NCI-H1417 (cell line): ENCODE results near the gene PLSCR1.
"Not testable (repeated sequence)": the region's sequence is repeated elsewhere in the genome, so short reads cannot be mapped to it uniquely, and the experiment has no call there.

Experiments used
- DNase-seq, 3 experiments: peaks; one replicate each; lab custom pipeline; 2025; lab: John Stamatoyannopoulos, UW

Gene PLSCR1

DNA sequence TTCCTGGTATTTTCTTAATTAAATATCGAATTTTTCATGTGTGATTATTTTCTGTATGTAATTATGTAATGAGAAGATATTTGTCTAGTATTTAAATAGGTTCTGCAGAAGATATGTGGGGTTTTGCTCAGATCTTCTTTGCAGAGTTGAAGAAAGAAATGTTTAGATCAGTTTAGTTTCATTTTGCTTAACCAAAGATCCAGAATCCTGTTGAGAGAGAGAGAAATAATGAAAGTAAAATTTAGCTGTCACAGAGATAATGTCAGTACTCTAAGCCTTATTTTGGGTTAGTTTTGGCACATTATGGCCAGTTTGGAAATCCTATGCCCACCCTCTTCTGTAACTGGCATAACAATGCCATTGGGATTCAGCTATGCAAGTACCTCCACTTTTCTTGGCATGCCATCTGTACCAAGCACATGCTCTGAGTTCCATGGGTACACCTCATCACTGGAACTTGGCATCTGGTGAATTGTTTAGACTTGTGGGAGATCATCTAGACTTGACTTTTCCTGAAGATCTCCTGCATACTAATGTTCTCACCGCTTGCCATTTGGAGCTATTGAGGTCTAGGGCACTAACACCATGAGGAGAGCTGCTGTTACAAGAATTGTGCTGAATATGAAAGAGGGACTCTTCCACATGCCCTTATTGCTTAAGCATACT lies 30.9 kb downstream of the PLSCR1 start:
- no peak for DNase-seq

DNA sequence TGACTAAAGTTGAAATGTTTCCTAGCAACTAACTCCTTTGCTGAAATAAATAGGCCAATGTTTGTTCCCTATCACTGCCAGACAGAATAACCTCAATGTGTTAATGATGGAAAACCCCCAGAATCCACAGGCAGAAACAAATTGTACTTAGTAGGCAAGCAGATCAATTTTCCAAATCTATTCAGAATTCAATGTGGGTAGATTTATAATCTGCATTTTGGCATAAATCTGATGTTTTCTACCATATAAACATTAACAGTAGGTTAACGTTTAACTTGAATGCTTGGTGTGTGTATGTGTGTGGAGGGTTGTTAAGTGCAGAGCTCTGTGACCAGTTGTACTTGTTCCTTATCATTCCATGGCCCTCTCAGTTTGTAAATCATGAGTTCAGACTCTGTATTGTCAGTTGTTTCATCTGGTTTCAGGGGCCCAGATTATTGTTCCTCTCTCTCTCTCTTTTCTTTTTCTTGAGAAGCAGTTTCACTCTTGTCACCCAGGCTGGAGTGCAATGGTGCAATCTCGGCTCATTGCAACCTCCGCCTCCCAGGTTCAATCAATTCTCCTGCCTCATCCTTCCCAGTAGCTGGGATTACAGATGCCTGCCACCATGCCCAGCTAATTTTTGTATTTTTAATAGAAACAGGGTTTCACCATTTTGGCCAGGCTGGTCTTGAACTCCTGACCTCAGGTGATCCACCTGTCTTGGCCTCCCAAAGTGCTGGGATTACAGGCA lies 32.8 kb downstream of the PLSCR1 start:
- DNase-seq: no peak

DNA sequence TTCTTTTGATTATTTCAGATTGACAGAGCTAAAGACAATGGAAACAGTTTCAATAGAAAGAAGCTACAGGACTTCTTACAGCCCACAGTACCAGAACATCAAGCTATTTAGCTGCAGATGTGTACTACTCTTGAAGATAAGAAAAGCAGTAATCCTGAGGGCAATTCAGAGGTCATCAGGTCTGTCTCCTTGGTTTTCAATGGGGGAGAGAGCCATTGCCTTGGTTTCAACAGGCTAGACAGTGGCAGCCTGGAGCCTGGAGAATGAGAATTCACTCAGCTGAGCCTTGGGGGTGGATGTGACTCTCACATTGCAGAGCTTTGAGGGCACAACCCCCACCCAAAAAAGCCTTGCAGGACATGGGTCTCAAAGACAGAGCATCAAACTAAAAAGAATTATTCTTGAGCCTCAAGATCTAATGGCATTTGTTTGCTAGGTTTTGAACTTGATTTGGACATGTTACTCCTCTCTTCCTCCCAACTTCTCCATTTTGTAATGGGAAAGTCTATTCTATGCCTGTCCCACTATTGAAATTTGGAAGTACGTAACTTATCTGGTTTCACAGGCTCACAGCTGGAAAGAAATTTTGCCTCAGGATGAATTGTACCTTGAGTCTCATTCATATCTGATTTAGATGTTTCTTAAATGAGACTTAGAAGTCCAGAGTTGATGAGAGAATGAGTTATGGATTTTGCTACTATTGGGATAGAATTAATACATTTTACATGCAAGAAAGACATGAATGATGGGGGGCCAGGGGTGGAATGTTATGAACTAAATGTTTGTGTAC lies 36.9 kb downstream of the PLSCR1 start:
- DNase-seq: no peak

DNA sequence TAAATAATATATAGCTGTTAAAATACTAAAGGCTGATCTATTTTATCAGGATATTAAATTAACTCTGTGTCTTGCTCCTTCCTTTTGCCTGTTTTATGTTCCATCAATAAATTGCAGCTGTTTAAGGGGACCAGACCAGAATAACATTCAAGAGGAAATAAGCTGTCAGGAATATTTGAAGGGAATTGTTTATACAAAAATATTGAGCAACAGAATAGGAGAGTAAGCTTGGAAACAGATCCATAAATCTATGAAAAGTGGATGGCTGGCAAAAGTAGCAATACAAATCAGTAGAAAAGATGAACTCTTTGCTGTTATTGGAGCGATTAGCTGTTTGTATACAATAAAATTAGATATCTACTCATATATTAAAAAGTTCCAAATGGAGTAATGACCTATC lies 38.9 kb downstream of the PLSCR1 start:
- DNase-seq: no peak

DNA sequence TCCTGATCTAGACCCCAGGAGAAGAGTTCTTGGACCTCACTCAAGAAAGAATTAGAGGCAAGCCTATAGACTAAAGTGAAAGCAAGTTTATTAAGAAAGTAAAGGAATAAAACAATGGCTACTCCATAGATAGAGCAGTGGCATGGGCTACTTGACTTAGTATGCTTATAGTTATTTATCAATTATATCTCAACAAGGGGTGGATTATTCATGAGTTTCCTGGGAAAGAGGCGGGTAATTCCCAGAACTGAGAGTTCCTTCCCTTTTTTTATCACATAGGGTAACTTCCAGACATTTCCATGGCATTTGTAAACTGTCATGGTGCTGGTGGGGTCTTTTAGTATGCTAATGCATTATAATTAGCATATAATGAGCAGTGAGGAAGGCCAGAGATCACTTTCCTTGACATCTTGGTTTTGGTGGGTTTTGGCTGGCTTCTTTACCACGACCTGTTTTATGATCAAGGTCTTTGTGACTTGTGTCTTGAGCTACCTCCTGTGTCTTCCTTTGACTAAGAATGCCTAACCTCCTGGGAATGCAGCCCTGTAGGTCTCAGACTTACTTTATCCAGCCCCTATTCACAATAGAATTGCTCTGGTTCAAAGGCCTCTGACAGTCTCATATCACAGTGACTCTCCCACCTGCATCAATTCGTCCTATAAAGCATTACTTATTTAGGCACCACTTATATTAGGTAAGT lies 39.8 kb downstream of the PLSCR1 start:
- DNase-seq: no peak

DNA sequence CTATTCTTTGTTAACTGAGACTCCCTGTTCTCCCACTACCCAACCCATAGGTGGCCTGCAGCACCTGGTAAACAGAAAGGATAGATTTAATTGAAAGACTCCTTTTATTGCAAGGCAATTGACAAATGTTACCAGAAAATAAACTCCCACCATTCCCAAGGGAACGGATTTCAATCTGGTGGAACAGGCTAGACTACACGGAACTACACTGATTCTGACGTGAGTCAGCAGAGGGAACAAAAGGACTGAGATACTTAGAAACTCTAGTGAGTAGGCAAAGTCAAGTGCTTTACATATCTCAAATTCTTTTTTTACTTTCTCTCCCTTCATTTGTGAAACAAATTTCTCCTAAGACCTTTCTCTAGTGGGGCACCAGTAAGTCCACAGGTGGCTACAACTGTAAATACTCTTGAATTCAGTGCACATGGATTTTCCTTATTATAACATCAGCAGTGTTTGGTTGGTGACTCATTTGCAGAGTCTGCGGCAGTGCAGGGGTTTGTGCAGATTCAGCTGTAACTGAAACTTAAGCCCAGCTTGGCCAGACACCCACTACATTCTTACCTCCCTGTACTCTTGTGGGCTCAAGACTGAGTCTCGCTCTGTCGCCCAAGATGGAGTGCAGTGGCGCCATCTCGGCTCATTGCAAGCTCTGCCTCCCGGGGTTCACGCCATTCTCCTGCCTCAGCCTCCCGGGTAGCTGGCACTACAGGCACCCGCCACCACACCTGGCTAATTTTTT lies 40.8 kb downstream of the PLSCR1 start:
- peak in 2 of 3 experiments; percentile 9 to 36 for DNase-seq

GRCh38 chr3:146502887-146503460 lies 41.4 kb downstream of the PLSCR1 start:
- no peak for DNase-seq

- no peak for DNase-seq
Measured at GRCh38 chr3:146501752-146502151, 42.7 kb downstream of the PLSCR1 start.

DNA sequence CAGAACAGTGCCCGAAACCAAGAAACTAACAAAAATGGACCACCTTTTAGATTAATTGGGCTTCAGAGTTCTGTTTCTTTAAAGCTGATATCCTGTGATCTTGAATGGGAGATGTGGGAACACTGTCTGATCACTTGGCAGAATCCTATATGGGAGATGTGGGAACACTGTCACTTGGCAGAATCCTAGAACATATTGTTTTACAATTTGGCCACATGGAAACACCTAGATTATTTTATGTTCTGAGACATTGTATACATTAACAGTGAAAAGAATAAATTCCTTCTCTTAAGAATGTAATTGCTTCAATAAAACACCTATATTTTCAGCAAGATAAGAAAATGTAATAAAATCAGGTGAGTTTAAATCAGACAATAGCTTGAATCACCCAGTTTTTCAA lies 44.7 kb downstream of the PLSCR1 start:
- no peak for DNase-seq

DNA sequence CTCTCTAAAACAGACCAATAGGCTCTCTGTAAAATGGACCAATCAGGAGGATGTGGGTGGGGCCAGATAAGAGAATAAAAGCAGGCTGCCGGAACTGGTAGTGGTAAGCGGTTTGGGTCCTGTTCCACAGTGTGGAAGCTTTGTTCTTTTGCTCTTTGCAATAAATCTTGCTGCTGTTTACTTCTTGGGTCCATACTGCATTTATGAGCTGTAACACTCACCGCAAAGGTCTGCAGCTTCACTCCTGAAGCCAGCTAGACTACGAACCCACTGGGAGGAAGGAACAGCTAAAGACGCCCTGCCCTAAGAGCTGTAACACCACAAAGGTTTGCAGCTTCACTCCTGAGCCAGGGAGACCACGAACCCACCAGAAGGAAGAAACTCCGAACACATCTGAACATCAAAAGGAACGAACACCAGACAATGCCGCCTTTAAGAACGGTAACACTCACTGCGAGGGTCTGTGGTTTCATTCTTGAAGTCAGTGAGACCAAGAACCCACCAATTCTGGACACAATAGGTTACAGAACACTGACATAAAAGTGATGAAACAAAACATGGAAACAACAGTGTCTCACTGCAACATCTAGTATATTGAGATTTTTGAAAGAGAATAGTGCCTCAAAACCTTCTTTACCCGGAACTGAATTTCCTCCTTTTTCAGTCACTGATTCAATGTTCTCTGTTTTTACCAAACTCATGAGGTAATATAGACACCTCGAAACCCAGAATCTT lies 46.2 kb downstream of the PLSCR1 start:
- DNase-seq: no peak

- DNase-seq: not testable (repeated sequence)
Measured at GRCh38 chr3:146497145-146497843, 47.1 kb downstream of the PLSCR1 start.

GRCh38 chr3:146496726-146497125 lies 47.7 kb downstream of the PLSCR1 start:
- no peak for DNase-seq

GRCh38 chr3:146496251-146496650 lies 48.2 kb downstream of the PLSCR1 start:
- no peak for DNase-seq

DNA sequence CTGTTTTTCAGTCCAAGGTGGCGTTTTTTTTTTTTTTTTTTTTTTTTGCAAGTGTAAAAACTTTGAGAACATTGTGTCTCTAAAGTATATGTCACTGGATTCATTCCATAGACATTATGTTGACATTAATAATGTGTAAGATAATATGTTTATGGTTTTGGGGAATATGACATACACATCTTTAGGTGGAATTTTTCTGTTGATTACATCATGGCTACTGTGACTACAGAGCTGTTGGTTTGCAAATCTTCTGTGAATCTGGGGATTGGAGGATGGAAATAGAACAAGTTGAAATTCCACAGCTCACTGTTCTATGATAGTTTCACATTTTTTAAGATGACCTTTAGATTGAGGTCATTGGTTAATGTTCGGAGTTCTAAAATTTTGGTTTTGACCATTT lies 50.6 kb downstream of the PLSCR1 start:
- DNase-seq: no peak

DNA sequence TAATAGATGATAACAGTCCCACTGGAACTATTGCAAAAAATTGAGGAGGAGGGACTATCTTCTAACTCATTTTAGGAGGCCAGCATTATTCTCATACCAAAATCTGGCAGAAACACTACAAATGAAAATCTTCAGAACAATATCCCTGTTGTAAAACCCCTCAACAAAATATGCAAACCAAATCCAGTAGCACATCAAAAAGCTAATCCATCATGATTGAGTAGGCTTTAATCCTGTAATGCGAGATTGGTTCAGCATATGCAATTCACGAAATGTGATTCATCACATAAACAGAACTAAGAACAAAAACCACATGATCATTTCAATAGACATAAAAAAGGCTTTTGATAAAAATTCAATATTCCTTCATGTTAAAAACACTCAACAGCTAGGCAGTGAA lies 51.2 kb downstream of the PLSCR1 start:
- DNase-seq: no peak

GRCh38 chr3:146491303-146491702 lies 53.1 kb downstream of the PLSCR1 start:
- DNase-seq: no peak

DNA sequence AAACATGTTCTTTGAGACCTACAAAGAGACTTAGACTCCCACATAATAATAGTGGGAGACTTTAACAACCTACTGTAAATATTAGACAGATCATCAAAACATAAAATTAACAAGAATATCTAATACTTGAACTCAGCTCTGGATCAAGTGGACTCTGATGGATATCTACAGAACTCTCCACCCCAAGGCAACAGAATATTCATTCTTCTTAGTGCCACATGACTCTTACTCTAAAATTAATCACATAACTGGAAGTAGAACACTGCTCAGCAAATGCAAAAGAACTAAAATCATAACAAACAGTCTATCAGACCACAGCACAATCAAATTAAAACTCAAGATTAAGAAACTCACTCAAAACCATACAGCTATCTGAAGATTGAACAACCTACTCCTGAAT lies 59.1 kb downstream of the PLSCR1 start:
- no peak for DNase-seq

DNA sequence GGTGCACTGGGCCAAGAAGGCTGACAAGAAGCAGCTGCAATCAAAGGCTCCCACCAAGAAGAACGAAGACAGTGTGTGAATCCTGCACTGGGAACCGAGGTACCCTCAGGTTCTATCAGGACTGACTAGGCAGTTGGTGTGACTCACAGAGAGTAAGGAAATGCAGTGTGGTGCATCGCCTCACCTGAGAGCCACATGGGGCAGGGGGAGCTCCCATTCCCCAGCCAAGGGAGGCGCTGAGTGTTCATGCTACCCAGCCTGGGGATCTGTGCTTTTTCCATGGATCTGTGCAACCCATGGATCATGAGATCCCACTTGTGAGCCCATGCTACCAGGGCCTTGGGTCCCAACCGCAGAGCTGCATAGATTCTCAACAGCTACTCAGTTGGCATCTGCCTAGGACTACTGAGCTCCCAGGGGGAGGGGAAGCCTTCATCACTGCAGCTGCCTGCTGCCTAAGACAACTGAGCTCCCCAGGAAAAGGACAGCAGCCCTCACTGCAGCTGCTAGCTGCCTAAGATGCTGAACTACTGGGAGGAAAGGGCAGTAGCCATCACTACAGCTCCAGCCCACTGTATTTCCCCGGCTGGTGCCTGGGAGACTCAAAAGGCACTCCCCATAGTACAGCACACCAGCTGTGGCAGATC lies 68.2 kb downstream of the PLSCR1 start:
- DNase-seq: no peak

DNA sequence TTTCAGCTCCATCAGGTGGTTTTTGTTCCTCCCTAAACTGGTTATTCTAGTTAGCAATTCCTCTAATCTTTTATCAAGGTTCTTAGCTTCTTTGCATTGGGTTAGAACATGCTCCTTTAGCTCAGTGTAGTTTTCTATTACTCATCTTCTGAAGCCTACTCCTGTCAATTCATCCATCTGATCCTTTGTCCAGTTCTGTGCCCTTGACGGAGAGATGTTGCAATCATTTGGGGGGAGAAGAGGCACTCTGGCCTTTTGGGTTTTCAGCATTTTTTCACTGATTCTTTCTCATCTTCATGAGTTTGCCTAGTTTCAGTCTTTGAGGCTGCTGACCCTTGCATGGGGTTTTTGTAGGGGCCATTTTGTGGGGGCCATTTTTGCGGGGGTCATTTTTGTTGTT lies 69.4 kb downstream of the PLSCR1 start:
- not testable (repeated sequence) for DNase-seq
